ENCODE results near the gene ATP2B3. TPM values are rescaled to one million over a fixed set of nuclear protein-coding genes. Genes with fewer than 3 reads are reported as not detected.

The ATP2B3 gene
- polyA plus RNA-seq, 1 experiment: 0.02 TPM

DNA sequence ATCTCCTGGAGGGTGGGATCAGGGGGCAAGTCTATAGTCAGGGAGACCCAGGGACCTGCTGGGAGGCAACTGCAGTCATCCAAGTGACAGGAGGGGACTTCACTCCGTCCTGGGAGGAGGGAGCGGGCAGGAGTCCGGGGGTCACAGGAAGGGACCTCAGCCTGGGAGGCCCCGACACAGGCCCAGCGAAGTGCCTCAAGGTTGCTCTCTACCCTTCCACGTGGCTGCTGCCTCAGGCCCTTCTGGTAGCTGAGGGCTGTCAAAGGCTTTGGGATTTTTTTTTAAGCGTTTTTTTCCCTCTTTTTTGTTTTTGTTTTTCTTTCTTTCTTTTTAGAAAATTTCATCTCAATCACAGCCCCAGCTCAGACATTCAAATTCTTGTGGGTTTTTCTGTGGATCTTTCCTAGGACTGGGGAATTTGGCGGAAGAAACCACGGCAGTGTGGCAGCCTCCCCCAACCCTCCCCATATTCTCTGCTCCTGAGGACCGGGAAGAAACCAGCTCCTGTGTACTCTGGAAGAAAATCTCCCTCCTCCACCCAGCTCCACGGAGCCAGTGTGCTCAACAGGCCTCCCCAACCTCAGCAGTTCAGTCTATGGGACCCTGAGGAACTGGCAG, 45.7 kb upstream of the ATP2B3 start:
- ChIA-PET CTCF (interaction anchor here (0.6 to 8.8 kb wide), 8 partner anchors 15 to 68 kb away, joined by 3 to 132 read pairs (median 4); partner anchors contain the start of gene BGN), POLR2A (interaction anchor here (0.5 kb wide), 1 partner anchor 21 kb away, joined by 3 read pairs; no protein-coding TSS in a partner anchor)
- Histone ChIP-seq H3K36me3 (ENCODE audit: control insufficient read depth, insufficient read depth, low read length) (no peaks in the 10 kb centered on the region), H3K4me3 (ENCODE audit: low read depth, low read length) (no peak overlapping the region), H3K27me3 (ENCODE audit: control insufficient read depth, insufficient read depth, low read length) (no peaks in the 10 kb centered on the region)
- DNase-seq (ENCODE audit: low read depth): no peak
- no peak for TF ChIP-seq CTCF (IDR thresholded peaks at IDR 0.05; ENCODE audit: insufficient read depth, low read depth, low read length)

DNA sequence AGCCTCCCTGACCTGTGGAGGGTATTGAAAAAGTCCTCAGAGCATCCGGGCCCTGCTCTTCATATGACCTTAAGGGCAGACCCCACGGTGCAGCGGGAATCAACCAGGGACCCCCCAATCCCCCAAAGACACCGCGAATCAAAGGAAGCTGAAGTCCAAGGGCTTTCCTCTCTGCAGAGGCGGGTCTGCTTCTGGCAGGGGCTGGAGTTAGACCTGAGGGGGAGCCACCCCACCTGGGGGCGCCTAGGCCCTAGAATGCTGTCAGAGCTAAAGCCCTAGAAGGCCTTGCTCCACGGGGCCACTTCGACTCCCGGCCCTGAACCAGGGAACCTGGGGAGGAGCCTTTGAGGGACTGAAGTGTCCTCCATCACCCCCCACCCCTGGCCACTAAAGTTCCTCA, 44.3 kb upstream of the ATP2B3 start:
- Histone ChIP-seq H3K36me3 (ENCODE audit: control insufficient read depth, insufficient read depth, low read length) (no peaks in the 10 kb centered on the region), H3K4me3 (ENCODE audit: low read depth, low read length) (no peak overlapping the region), H3K27me3 (ENCODE audit: control insufficient read depth, insufficient read depth, low read length) (no peaks in the 10 kb centered on the region)
- no peak for TF ChIP-seq CTCF (IDR thresholded peaks at IDR 0.05; ENCODE audit: insufficient read depth, low read depth, low read length)
- DNase-seq (ENCODE audit: low read depth): no peak
- ChIA-PET CTCF (interaction anchor here (3.7 to 8.8 kb wide), 3 partner anchors 18 to 36 kb away, joined by 23 to 132 read pairs (median 77); partner anchors contain the start of gene BGN), POLR2A (no interaction called here)

GRCh38 chrX:153474266-153474665, 43.2 kb upstream of the ATP2B3 start:
- no peak overlapping the region for H3K4me3 ChIP-seq (ENCODE audit: low read depth, low read length)
- POLR2A ChIA-PET: no interaction called here
- no peak for DNase-seq (ENCODE audit: low read depth)
- H3K36me3 ChIP-seq (ENCODE audit: control insufficient read depth, insufficient read depth, low read length): no peaks in the 10 kb centered on the region
- no peak for TF ChIP-seq CTCF (IDR thresholded peaks at IDR 0.05; ENCODE audit: insufficient read depth, low read depth, low read length)
- CTCF ChIA-PET: interaction anchor here (0.7 to 8.8 kb wide), 4 partner anchors 16 to 532 kb away, joined by 3 to 132 read pairs (median 40); partner anchors contain the start of gene BGN
- no peaks in the 10 kb centered on the region for H3K27me3 ChIP-seq (ENCODE audit: control insufficient read depth, insufficient read depth, low read length)

DNA sequence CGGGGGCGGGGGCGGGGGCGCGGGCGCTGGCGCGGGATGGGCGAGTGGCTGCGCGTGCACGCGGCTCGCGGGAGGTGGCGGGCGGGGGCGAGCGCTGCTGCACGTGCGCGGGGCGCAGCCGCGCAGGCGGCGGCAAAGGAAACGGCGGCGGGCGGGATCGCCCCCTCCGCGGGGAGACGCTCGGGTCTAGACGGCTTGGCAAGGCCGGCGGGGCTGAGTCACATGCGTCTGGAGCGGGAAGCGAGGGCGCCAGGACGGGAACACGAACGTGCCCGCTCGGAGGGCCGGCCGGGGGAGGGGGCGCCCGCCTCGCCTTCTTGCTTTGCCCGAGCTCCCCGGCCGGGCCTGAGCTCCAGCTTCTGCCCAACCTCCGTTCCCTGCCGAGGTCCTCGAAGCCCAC, 42.7 kb upstream of the ATP2B3 start:
- ChIA-PET CTCF (interaction anchor here (1.5 to 8.8 kb wide), 3 partner anchors 15 to 34 kb away, joined by 4 to 132 read pairs (median 77); partner anchors contain the start of gene BGN), POLR2A (no interaction called here)
- Histone ChIP-seq H3K4me3 (ENCODE audit: low read depth, low read length) (no peak overlapping the region), H3K27me3 (ENCODE audit: control insufficient read depth, insufficient read depth, low read length) (no peaks in the 10 kb centered on the region), H3K36me3 (ENCODE audit: control insufficient read depth, insufficient read depth, low read length) (no peaks in the 10 kb centered on the region)
- DNase-seq (ENCODE audit: low read depth): no peak
- no peak for TF ChIP-seq CTCF (IDR thresholded peaks at IDR 0.05; ENCODE audit: insufficient read depth, low read depth, low read length)

DNA sequence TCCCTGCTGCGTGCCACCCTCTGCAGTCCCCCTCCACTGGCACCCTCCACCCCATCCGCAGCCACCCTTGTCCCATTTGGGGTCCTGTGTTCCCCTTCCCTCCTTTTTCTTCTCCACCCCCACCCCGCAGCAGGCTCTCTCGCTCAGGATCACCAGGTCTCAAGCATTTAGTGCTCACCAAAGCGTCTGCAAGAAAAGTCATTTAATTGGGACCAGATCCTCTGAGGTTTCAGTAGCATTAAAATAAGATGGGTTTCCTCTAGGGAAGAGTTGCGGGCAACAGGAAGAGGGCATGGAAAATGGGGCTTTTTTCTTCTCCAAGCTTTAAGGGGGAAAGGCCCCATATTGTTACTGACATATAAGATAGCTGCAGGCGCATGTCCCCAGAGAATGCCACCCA, 42.2 kb upstream of the ATP2B3 start:
- DNase-seq (ENCODE audit: low read depth): no peak
- ChIA-PET CTCF (interaction anchor here (1.5 to 8.8 kb wide), 2 partner anchors 15 to 33 kb away, joined by 4 to 132 read pairs; no protein-coding TSS in a partner anchor), POLR2A (no interaction called here)

More for the DNA sequence above, 42.2 kb upstream of the ATP2B3 start:
- H3K27me3 ChIP-seq (ENCODE audit: control insufficient read depth, insufficient read depth, low read length): no peaks in the 10 kb centered on the region
- H3K4me3 ChIP-seq (ENCODE audit: low read depth, low read length): no peak overlapping the region
- no peak for TF ChIP-seq CTCF (IDR thresholded peaks at IDR 0.05; ENCODE audit: insufficient read depth, low read depth, low read length)
- no peaks in the 10 kb centered on the region for H3K36me3 ChIP-seq (ENCODE audit: control insufficient read depth, insufficient read depth, low read length)
